HG03196 (cell line): ENCODE results near the gene TXNDC16.
"Not testable (repeated sequence)": the region's sequence is repeated elsewhere in the genome, so short reads cannot be mapped to it uniquely, and the experiment has no call there.

Experiments
- ATAC-seq: cut with Tn5 transposase; IDR thresholded peaks from one replicate; pipeline ENCODE4 v1.9.1; 2021; ENCODE audit not compliant: unreplicated experiment

TXNDC16 gene

DNA sequence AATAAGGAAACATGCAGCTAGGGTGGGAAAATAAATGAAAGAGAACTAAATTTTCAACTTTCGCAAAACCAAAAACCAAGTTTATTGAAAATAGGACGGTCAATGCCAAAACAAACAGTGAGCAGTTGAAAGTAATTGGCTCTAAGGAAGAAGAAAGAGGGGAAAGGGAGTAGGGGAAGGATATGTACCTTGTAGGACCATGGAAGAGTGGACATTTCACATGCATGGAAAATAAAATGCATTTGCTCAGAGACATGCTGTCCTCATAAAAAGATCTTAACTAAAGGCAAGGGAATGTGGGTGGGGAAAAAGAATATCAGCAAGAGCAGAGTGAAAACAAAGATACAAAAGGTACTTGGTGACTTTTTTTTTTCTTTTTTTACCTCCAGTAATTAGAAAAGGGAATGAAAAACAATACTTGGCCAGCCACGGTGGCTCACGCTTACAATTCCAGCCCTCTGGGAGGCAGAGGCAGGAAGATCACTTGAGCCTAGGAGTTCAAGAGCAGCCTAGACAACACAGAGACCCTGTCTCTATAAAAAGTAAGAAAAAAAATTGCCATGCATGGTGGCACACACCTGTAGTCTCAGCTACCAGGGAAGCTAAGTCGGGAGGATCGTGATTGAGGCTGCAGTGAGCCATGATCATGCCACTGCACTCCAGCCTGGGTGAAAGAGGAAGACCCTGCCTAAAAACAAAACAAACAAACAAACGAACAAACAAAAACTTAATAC, 6.6 kb downstream of the TXNDC16 start:
- no peak for ATAC-seq

DNA sequence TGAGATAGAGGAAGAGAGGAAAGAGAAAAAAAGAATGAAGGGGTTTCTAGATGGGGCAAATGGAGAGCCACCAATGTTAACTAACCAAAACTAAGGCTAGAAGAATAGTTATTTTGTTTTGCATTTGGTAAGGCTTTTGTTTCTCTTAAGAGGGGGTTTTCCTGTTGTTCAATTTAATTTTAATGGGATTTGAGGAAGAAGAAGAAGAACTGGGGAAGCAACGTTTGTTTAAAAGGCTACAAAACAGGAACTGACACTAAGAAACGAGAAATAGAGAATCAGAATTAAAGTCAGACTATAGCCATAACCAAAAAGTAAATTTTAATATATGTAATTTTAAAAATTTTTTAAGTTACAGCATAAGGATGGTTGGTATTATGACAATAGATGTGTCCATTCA, 13.7 kb downstream of the TXNDC16 start:
- ATAC-seq, result no peak

DNA sequence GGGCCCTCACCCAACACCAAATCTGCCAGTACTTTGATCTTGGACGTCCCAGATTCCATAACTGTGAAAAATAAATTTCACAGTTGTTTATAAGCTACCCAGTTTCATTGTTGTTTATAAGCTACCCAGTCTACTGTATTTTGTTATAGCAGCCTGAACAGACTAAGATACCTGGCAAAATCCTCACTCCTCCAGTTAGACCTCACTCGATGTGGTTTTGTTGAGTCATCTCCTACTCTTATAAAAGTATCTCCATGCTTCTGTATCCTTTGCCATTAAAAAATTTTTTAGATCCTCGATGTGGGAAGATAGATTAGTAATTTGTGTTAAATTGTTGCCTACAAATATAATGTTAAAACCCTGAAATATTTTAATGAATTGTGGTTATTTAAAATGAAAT, 16.0 kb downstream of the TXNDC16 start:
- ATAC-seq, result no peak

DNA sequence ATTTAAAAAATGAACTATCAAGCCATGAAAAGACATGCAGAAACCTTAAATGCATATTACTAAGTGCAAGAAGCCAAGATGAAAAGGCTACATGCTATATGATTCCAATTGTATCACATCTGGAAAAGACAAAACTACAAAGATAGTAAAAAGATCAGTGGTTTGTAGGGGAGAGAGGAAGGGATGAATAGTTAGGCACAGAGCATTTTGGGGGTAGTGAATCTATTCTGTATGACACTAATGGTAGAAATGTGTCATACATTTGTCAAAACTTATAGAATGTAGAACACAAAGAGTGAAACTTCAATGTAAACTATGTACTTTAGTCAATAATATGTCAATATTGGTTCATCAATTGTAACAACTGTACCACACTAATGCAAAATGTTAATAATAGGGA, 20.8 kb downstream of the TXNDC16 start:
- ATAC-seq, result no peak

DNA sequence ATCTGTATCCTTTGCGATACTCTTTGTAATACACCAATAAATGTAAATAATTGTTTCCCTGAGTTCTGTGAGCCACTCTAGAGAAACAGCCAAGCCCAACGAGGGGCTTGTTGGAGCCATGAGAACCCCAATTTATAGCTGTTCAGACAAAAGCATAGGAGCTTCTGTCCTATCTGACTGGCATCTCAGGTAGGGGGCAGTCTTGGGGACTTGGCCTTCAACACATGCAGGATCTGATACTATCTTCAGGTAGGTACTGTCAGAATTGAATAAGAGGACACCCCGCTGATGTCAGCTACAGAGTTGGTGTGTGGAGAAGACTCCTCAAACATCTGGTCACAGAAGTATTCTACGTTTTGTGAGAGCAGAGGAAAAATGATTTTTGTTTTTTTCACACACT, 25.3 kb downstream of the TXNDC16 start:
- ATAC-seq, result no peak

DNA sequence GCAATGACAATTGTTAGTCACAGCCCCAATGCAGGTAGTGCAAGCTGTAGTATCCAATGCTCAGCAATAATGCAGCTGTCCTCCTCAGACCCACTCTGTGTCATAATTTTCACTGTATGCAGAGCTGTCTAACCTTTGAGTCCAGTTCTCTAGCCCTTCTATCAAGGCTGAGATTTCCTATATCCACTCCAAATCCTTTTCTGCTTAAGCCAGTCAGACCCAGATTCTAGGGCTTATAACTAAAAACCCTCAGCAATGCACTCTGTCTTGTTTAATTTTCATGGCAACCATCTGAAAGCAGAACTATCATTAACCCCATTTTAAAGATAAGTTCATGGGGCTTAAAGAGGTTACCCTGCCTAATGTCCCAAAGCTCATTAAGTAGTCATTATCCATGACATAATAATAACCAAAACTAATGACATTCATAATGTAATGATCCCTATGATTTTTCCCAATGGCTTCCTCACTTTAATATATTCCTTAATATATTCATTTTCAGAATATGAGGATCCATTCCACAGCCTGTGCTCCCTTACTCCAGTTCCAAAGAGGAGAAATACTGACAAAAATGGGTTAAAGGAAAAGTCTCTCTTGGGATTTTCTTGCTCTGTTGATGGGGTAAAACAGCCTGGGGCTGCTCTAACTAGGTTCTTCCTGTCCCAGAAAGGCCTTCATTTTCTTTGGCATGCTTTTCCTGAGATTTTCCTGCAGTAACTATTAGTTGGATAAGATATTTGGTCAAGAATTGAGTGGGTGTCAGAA, 29.5 kb downstream of the TXNDC16 start:
- no peak for ATAC-seq

DNA sequence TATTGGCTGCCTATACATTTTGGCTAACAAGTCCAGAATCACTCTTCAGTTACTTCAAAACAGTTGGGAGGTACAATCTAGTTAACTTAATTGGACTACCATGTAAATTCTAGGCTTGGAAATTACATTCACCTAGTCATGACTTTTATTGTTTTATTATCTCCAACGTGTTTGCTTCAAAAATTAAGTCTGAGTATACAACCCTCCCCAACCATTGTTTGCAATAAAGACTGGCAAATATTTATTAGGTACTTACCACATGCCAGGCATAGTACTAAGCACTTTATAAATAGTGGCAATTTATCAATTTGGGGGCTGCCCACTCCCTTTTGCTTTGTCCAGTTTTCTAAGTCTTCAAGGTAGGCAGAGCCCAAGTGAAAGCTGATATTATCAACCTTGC, 30.3 kb downstream of the TXNDC16 start:
- no peak for ATAC-seq

DNA sequence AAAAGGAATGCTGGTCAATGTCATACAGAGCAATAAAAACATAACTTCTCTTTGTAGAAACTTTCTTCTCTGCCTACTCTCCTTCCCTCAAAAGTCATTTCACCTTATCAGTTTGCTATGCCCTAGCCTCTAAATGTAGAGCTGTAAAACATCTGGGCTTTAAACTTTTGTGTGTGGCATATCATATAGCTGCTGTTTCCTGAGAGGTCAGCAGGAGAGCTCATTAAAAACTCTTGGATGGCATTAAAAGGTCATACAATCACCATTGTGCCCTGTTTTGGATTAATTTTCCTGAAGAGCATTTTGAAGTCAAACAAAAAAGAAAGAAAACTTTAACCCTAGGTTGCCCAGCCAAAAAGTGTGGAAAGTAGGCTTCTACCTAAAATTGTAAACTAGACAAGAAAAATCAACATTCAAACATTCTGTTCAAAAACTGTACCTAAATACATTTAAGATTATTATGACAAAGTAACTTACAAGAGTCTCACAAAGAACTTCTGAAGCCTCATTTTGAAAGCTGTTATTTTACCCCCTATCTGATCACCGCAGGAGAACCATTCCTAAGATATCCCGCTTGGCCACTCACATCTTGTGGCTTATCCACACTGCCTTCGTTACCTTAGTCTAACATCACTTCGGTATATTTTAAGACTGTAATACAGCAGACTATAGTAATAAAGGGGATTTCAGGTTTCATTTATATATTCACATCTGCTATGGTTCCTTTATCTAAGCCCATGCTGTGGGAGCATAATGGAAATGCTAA, 38.1 kb downstream of the TXNDC16 start:
- no peak for ATAC-seq

DNA sequence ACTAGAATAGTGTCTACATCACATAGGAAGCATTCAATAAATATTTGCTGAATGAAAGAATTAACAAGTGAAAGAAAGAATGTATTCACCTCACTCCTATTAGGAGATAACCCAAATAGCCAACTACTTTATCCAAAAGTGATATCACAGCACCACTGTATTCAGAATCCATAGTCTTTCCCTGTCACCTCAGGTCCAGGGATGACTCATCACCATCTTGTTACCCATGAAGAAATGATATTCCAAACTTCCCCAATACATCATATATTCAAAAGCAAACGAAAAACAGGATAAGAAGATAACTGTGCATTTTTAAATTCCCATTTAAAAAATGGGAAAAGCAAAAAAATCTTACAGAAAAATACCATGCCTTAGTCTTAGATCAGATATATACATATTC, 39.1 kb downstream of the TXNDC16 start:
- no peak for ATAC-seq

DNA sequence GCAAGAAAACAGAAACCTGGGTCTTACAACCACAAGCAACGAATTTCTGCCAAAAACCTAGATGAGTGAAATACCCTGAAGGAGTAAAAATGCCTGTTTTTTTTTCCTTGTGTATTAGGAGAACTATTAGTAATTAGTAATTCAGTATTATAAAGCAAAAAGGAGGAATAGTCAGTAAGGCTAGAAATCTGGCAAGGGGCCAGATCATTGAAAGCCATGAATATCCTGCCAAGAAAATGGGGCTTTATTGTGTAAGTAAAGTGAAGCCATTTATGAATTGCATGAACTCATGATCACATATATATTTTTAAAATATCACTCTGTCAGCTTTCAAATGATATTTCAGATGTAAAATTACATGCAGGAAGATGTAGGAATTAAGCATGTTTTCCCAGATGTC, 57.9 kb downstream of the TXNDC16 start:
- ATAC-seq, result no peak

DNA sequence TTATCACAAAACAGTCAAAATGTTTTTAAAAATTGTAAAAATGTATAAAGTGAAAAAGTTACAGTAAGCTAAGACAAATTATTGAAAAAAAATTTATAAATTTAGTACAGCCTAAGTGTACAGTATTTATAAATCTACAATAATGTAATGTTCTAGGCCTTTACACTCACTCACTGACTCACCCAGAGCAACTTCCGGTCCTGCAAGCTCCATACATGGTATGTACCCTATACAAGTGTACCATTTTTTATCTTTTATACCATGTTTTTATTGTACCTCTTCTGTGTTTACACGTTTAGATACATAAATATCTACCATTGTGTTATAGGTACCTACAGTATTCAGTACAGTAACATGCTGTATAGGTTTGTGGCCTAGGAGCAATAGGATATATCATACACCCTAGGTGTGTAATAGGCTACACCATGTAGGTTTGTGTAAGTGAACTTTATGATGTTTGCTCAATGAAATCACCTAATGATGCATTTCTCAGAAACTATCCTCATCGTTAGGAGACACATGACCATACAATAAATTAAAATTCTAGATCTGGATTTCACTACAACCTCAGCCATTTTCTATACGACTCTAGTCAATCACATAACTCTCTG, 66.8 kb downstream of the TXNDC16 start:
- ATAC-seq, result no peak

DNA sequence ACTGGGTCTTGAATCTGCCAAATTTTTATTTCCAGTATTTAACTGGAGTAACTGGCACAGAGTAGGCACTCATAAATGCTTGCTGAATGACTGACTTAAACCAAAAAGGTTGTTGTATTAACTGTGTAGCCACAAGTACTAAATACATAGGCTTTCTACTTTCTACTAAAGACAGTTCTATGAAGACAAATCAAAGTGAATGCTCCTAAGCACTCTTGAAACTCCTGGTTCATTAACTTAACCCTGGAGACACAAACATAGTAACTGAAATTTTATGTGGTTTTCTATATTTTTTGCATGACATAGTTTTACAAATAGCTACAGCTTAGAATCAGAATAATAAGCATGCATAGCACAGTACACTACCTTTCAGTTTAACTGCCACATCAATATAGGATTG, 70.4 kb downstream of the TXNDC16 start:
- ATAC-seq, result no peak

DNA sequence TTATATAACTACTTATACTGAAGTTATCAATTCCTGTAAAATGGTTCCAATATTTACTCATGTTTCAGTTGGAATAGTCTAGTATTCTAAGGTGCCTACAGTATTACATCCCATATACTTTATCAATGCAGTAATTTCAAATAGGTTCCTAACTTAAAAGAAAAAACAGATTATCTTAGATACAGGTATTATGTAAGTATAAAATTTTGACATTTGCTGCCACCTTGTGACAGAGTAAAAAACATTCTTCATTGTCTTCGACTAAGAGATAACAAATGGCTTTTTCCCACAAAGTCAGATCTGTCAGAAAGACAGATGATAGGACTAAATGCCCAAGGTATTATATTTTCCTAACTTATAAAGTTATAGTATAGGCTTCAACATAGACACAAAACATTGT, 78.7 kb downstream of the TXNDC16 start:
- no peak for ATAC-seq

DNA sequence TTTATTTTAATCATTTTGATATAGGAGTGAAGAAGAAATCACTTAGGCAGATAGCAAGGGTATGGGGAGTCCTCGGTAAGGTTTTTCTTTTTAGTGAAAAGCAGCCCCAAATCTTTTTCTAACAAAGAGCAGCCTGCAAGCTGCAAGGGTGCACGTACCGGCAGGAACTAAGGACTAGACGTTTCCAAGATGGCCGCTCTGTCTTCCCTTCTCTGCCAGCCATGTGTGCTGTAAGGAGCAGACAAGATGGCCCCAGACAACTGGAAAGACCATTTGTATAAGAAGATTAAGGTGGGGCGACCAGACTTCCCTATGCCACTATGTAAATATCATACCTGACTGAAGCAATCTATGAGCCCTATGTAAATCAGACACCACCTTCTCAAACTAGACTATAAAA, 79.6 kb downstream of the TXNDC16 start:
- ATAC-seq, result no peak

DNA sequence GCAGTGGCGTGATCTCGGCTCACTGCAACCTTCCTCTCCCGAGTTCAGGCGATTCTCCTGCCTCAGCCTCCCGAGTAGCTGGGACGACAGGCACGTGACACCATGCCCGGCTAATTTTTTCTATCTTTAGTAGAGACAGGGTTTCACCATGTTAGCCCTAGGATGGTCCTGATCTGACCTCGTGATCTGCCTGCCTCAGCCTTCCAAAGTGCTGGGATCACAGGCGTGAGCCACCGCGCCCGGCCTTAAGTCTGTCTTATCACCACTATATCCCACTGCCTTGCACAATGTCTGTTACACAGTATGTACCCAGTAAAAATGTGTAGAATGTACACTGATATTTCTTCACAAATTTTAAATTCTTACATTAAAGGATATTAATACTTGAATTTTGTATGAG, 80.1 kb downstream of the TXNDC16 start:
- not testable (repeated sequence) for ATAC-seq

DNA sequence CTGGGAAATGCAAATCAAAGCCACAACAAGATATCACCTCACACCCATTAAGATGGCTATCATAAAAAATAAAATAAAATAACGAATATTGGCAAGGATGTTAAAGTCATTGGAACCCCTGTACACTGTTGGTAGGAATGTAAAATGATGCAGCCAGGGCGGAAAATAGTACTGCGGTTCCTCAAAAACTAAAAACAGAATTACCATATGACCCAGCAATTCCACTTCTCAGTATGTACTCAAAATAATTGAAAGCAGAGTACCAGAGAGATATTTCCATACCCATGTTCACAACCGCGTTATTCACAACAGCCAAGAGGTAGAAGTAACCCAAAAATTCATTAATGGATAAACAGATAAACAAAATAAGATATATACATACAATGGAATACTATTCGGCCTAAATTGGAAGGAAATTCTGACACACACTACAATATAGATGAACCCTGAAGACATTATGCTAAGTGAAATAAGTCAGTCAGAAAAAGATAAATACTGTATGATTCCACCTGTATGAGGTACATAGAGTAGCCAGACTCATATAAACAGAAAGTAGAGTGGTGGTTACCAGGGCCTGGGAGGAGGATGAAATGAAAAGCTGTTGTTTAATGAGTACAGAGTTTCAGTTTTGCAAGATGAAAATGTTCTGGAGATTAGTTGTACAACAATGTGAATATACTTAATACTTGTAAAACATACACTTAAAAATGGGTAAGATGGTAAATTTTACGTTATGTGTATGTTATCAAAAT, 84.6 kb downstream of the TXNDC16 start:
- ATAC-seq, result no peak

DNA sequence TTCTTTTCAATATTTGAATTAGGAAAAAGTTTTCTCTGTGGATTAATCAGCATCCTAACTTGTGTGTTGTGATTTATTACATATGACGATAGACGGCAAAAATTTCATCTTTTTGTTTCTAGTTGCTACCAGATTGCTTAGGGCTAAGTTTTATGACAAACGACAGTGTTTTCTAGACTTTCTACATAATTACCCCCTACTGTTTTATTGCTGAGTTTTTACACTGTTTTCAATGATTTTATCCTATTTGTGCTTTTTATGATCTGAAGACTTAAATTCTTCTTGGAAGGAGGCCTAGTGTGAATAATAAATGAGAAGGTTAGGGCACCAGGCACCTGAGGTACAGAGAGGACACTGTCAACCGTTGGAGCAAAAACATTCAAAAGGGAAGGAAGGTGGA, 88.1 kb downstream of the TXNDC16 start:
- no peak for ATAC-seq

DNA sequence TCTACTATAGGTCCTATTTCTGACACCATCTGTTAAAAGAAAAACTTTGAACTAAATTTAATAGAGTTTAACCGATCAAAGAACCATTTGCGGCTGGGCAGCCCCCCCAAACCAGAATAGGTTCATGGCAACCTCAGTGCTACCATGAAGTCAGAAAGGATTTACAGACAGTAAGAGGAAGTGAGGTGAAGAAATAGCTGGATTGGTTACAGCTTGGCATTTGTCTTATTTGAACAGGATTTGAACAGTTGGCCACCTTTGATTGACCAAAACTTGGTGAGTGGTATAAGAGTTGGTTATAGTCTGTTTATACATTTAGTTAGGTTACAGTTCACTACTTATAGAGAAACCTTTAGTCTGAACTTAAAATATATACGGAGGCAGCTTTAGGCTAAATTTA, 88.9 kb downstream of the TXNDC16 start:
- ATAC-seq, result no peak

DNA sequence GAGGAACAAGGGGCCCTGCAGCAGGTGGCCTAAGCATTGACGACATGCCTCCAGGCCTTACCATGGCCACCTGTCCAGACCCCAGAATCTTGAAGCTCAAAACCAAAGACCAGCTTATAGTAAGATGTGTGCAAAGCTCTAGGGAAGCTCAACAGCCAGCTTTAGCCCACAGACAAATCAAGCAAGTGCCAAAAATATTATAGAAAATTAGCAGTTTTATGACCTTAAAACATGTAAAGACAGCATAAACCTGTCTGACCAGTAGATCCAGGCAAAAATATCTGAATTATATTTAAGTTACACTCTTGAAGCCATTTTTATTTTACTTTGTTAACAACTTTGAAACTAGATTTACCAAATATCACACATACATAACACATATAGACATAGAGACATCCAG, 90.6 kb downstream of the TXNDC16 start:
- ATAC-seq, result no peak

DNA sequence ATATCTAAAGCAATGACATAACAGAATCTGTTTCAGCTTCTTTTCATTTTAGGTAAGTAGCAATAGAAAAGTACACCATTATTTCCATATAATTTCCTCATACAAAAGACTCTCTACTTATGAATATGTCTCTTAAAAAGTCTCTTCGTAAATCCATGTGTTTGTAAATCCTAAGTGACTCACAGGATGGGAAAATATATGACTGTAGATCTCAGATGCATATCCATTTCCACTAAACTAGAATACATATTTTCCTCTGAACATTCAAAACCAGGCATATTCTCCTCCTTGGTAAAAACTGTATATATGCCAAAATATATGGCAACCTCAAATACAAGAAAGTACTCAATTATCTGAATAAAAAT, 93.6 kb downstream of the TXNDC16 start:
- ATAC-seq, result no peak

DNA sequence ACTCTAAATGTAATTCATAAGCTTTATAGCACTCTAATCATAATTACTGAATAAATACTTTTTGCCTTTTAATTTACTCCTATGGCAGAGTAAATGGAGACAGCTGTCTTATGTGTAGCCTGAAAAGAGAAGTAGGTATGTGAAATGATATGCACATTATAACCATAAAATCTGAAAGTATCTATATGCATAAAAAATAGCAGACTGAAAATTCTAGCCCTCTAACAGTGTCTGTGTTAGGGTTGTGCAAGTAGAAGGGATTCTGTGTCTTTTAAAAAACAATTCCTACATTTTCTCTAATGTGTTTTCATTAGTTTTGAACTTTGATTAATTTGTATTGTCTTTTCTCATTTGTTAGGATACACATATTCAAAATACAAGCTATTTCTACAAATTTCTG, 94.9 kb downstream of the TXNDC16 start:
- no peak for ATAC-seq
